Left hindlimb (tissue), 1 donor: ENCODE measurements around the gene RAP2A.

Experiments used
- DNase-seq: peaks from one replicate; pipeline ENCODE4 v3.0.0-alpha.2; 2018

RAP2A gene

GRCh38 chr13:97448503-97449251 lies 14.7 kb downstream of the RAP2A start:
- no peak for DNase-seq

DNA sequence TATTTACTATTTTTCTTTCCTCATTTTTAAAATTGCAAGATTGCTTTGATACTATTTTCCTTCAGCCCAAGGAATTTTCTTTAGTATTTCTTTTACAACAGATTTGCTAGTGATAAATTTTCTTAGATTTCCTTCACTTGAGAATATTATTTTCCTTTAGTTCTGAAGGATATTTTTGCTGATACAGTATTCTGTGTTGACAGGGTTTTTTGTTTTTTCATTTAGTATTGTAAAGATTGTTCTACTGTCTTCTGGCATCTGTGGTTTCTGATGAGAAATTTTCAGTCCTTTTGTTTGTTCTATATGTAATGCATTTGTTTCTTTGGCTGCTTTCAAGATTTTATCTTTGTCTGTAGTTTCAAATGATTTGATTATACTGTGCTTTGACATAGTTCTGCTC lies 20.7 kb downstream of the RAP2A start:
- DNase-seq, result no peak

DNA sequence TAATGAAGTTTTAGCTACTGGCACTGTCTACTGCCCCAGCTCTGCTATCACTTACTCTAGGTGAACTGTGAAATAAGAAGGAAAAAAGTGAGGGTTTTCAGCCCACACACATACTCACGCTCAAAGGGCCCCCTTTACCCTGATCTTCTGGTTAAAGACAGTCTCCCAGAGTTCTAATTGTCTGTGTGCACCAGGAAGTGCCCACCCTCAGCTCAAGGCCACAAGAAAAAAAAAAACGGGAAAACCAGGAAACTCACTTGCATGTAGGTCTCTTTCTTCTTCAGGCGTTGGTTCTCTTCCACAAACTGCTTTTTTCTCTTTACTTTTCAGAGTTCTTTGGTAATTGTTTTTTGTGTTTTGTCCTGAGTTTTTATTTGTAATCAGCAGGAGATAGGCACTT lies 22.1 kb downstream of the RAP2A start:
- no peak for DNase-seq

DNA sequence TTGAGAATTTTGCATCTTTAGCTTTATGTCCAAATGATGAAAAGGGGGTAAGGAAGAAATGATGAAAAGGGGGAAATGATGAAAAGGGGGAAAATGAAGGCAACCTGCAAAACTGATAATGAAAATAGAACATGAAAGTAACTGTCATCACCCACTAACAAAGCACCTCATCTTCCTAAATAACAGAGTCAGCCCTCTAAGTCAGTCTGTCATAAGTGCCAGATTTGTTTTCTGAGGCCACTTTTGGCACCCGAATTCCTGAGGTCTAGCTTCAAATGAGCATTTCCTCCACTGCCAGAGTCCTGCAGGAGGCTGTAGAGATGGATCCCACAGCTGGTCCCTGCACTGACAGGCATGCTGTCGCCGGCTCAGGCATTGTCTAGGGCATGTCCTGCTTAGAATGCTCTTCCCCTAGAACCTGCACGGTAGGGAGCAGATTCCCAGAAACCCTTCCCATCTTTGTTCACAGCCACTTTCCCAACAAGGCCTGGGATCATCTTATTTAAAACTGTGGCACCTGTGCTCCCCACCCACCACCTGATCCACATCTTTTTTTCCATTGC lies 25.3 kb downstream of the RAP2A start:
- DNase-seq, result no peak

DNA sequence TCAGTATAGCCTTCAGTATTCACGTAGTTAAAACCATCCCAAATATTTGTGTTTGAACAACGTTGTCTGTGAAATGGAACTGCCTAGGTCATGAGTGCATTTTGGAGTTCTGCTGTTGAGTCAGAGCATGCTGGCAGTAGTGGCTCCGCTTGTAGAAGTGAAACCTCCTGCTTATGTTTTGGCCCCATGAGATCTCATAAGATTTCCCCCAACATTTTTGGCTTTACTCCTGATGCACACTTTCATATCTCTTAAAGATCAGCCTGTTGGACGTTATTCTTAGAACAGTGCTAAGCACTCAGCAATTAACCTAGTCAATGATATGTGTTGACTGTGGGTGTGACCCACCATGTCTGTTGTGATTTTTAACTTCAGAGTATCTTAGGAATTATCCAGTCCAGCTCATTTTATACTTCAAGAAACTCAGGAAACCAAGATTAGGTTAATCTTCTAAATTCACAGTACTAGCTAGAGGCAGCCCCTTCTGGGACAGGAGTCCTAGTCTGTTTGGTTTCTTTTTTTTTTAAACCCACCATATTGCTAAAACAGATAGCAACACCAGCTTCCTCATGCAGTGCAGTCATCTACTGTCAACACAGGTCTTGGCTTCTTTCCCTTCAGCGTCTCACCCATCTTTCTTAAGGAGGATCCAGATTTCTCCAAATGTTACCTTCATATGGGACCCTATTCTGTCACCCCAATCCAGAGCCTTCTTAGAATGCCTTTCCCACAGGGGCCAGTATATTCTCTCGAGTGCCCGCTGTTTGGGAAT lies 26.2 kb downstream of the RAP2A start:
- no peak for DNase-seq

GRCh38 chr13:97460853-97461252 lies 26.9 kb downstream of the RAP2A start:
- DNase-seq, result no peak

DNA sequence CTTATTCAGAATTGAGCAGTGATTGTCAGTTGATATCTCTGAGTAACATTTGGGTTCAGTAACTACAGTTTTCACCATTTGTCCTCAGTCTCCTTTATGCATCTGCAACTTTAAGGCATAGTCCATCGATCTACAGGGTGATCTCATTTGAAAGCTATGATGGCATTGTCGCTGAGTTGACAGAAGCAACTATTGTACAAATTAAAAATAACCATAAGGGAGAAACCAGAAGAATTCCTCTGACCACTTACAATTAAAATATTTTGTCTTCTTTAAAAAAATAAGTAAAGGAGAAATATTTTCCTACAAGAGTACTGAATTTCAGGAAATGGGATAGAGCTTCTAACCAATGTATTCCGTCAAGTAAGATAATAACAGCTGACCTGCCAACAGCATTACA lies 30.6 kb downstream of the RAP2A start:
- DNase-seq, result no peak

- no peak for DNase-seq
Measured at GRCh38 chr13:97466722-97467121, 32.8 kb downstream of the RAP2A start.

- DNase-seq, result no peak
Measured at GRCh38 chr13:97468331-97468730, 34.4 kb downstream of the RAP2A start.

DNA sequence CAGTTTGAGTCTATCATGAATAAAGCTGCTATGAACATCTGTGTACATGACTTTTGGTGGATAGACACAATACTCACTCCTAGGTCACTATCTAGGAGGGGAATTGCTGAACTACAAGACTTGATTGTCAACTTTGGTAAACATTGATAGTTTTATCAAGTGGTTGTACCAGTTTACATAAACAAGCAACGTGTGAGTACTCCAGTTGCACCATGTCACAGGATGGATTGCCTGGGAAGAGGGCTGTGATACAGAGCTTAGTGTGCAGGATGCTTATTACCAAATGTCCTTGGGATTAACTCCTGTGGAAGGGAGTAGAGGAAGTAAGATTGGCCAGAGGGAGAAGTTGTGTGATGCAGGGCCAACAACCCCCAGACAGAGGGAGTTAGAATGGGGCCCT lies 37.7 kb downstream of the RAP2A start:
- no peak for DNase-seq

- no peak for DNase-seq
Measured at GRCh38 chr13:97474349-97474980, 40.5 kb downstream of the RAP2A start.

DNA sequence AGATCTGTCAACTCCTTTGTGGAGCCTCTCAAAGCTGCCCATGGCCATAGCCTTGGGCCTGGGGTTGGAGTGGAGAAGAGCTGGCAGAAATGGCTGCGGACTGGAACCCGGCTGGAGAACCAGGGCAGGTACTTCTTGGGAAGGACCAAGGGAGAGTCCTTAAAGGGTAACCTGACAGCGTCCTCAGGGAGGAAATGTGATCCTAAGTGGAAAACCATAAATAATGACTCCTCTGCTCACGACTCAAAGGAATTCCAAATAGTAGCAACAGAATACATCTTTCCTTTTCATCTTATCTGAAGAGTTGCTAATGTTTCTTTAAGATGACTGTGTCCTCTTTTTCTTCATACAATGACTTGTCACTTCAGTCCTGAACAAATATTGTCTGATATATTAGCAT lies 41.0 kb downstream of the RAP2A start:
- DNase-seq, result no peak

DNA sequence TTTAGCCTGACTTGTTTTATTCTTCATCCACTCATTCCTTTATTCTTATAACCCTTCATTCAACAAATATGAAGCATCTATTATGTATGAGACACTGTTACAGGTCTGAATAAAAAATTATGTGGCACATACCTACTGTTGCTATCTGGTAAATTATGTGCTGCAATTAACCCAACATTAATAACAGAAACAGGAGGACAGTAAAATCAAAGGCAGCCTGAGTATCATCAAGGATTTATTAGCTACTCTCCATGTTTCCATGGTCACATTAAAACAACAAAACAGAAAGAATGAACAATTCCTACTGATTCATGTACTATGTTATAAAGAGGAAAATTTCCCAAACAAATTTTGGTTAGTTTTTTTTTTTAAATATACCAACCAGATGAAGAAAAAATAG lies 43.9 kb downstream of the RAP2A start:
- DNase-seq, result no peak

DNA sequence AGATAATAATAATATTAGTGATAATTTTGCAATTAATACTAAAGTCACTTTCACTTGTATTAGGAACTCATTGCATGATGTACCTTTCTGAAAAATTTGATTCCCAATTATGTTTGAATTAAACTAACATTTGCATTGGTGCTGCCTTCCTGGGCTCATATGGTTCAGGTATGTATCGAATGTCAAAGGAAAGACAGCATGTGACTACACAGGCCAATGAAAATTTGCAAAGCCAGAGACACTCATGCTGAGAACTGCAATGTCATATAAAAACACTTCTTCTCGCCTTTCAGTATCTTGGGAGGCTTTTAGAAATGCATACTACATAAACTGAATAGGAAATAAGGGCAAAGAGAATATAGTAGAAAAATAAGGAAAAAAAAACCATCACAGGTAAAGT lies 44.3 kb downstream of the RAP2A start:
- no peak for DNase-seq

GRCh38 chr13:97483465-97483864 lies 49.5 kb downstream of the RAP2A start:
- DNase-seq, result no peak

DNA sequence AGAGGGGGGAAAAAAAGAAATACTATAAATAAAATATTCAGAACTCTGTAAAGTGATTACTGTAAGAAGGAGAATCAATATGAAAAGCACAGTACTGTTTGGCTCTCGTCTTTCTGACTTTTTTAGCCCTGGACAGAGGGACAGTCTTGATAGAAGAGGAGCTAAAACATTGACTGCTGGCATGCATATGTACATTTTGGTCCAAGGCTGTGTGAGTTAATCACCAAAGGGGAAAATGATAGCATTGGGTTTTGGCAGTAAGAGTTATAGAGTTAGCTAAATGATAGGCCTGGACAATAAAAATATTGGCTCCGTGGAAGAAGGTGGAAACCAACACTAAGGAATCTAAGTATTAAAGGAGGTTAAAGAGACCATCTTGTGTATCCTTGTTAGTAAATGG lies 50.3 kb downstream of the RAP2A start:
- no peak for DNase-seq

GRCh38 chr13:97485320-97485719 lies 51.4 kb downstream of the RAP2A start:
- no peak for DNase-seq

DNA sequence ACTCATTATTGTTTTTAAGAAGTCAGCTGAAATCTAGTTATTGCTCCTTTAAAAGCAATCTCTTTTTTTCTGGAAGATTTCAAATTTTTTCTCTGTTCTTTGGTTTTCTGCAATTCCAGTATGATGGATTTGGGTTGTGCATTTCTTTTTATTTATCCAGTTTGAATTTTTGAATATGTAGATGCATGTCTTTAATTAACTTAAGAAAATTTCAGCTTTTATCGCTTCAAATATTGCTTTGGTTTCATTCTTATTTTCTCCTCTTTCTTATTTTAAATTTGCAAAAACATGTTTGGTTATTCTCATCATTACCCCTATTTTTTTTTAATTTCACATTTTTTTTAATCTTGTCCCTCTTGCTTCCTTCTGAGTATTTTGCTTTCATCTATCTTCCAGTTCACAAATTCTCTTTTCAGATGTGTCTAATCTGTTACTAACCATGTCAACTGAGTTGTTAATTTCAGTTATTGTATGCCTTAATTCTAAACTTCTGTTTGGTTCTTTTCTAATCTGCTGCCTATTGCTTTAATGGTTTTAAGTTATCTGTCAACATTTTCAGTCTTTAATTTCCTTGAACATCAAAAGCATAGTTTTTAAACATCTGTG lies 56.8 kb downstream of the RAP2A start:
- no peak for DNase-seq

DNA sequence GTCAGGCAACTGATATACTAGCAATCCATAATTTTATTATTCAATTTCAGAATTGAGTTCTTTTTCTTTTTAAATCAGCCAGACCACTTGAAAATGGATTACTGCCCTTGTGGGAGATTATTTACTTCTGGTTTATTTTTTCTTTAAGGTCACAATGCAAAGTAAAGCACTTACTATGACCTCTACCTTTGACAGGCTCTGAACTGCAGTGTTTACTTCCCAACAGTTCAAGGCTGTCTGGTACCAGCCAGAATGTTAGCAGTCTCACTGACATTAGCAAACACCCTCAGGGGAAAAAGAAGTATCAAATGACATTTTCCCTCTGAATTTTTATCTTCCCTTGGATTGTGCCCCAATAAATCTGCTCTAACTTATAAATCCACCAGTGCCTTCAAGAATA lies 57.5 kb downstream of the RAP2A start:
- DNase-seq, result no peak

- no peak for DNase-seq
Measured at GRCh38 chr13:97492257-97492656, 58.3 kb downstream of the RAP2A start.

- no peak for DNase-seq
Measured at GRCh38 chr13:97492684-97493371, 58.9 kb downstream of the RAP2A start.

- DNase-seq, result no peak
Measured at GRCh38 chr13:97493456-97493855, 59.5 kb downstream of the RAP2A start.

DNA sequence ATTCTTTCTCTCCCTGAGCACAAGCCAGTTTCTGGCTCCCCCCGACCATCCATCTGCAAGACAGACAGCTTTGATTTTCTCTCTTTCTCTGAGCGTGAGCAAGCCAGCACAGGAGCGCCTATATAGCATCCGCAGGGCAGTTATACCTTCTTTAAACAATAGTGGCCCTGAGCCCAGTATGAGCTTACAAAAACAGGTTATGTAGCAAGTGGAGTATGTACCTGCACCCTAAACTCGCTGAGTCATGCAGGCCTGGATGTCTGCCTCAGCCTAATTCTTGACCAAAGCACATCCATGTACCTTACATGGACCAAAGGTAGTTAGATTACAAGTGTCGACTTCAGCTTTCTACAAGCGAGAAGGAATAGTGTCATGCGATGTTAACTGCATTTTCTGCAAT lies 61.7 kb downstream of the RAP2A start:
- DNase-seq, result no peak
